Measurements from ENCODE around the gene LRRN3.

The LRRN3 gene

DNA sequence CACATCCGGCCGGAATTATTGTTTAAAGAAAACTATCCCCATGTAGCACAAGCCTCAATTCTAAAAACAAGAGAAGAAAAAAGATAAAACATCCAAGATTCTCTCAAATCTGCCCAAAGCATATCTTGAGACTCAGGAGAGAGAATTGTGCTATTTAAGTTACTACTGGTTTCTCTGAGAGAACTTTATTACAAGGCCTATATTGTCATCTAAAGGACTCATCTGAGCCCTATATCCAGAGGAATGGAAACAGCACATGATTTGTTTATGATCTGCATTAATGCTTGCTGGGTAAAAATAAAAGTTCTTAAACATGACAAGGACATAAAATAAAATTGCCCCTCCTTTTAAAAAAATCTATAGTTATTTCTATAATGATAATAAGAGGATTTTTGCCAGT is 25.0 kb downstream of the LRRN3 start:
- Histone ChIP-seq H4K20me1 (ENCODE audit: insufficient read depth, low read length, poor library complexity, severe bottlenecking) (no peaks in the 10 kb centered on the region), H3K27me3 (ENCODE audit: insufficient read depth, low read length, poor library complexity, severe bottlenecking) (no peaks in the 10 kb centered on the region), H3F3A (ENCODE audit: low read depth) (no peaks in the 10 kb centered on the region; the same call in 1 of the 2 replicates), H3K9me3 (ENCODE audit: insufficient read depth, low read depth, low read length) (no peaks in the 10 kb centered on the region), H3K9ac (ENCODE audit: low read depth, low read length, poor library complexity, severe bottlenecking) (no peak overlapping the region), H3K9me2 (replicated peaks; ENCODE audit: low read depth, low read length) (no peaks in the 10 kb centered on the region), H3K4me2 (ENCODE audit: low read depth, low read length, poor library complexity, severe bottlenecking) (no peak overlapping the region), H3K4me3 (ENCODE audit: low read length, poor library complexity, severe bottlenecking) (no peak overlapping the region), H2AFZ (ENCODE audit: low read length) (no peak overlapping the region), H3K36me3 (ENCODE audit: insufficient read depth, low read length) (no peaks in the 10 kb centered on the region), H3K79me2 (ENCODE audit: insufficient read depth, low read length) (no peaks in the 10 kb centered on the region), H3K4me1 (ENCODE audit: insufficient read depth, low read length, poor library complexity, severe bottlenecking) (peaks cover 11% of the 10 kb centered on the region)
- no peak for TF ChIP-seq EZH2phosphoT487 (IDR thresholded peaks at IDR 0.05; ENCODE audit: borderline replicate concordance)
- TF ChIP-seq, protein P1, sequence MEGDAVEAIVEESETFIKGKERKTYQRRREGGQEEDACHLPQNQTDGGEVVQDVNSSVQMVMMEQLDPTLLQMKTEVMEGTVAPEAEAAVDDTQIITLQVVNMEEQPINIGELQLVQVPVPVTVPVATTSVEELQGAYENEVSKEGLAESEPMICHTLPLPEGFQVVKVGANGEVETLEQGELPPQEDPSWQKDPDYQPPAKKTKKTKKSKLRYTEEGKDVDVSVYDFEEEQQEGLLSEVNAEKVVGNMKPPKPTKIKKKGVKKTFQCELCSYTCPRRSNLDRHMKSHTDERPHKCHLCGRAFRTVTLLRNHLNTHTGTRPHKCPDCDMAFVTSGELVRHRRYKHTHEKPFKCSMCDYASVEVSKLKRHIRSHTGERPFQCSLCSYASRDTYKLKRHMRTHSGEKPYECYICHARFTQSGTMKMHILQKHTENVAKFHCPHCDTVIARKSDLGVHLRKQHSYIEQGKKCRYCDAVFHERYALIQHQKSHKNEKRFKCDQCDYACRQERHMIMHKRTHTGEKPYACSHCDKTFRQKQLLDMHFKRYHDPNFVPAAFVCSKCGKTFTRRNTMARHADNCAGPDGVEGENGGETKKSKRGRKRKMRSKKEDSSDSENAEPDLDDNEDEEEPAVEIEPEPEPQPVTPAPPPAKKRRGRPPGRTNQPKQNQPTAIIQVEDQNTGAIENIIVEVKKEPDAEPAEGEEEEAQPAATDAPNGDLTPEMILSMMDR (conservative IDR thresholded peaks at IDR 0.05; ENCODE audit: low read length): no peak

DNA sequence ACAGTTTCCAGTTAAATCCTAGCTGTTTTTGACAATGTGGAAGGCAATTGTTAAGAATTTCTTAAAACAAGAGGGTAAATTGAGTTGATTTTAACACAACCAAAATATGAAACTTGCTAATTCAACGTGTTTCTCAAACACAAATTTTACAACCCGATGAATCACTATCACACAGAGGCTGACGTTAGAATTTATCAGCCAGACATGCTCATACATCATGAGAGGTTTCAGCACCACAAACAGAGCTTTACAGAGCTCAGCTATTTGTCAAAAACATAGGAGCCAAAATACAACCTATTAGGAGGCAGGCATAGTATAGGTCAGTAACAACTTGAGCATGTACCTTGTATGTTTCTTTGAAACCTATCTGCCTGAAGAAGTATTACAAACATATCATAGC is 36.1 kb downstream of the LRRN3 start:
- Histone ChIP-seq H3K4me3 (ENCODE audit: low read length, poor library complexity, severe bottlenecking) (no peak overlapping the region), H3K4me1 (ENCODE audit: insufficient read depth, low read length, poor library complexity, severe bottlenecking) (no peaks in the 10 kb centered on the region), H3K79me2 (ENCODE audit: insufficient read depth, low read length) (no peaks in the 10 kb centered on the region), H3K4me2 (ENCODE audit: low read depth, low read length, poor library complexity, severe bottlenecking) (no peak overlapping the region), H3F3A (ENCODE audit: low read depth) (no peaks in the 10 kb centered on the region), H2AFZ (ENCODE audit: low read length) (no peak overlapping the region), H3K27me3 (ENCODE audit: insufficient read depth, low read length, poor library complexity, severe bottlenecking) (no peaks in the 10 kb centered on the region), H3K9me2 (replicated peaks; ENCODE audit: low read depth, low read length) (no peaks in the 10 kb centered on the region), H3K9ac (ENCODE audit: low read depth, low read length, poor library complexity, severe bottlenecking) (no peak overlapping the region), H3K9me3 (ENCODE audit: insufficient read depth, low read depth, low read length) (no peaks in the 10 kb centered on the region), H4K20me1 (ENCODE audit: insufficient read depth, low read length, poor library complexity, severe bottlenecking) (no peaks in the 10 kb centered on the region), H3K36me3 (ENCODE audit: insufficient read depth, low read length) (no peaks in the 10 kb centered on the region)
- TF ChIP-seq EZH2phosphoT487 (IDR thresholded peaks at IDR 0.05; ENCODE audit: borderline replicate concordance): no peak
- TF ChIP-seq, protein P1 (conservative IDR thresholded peaks at IDR 0.05; ENCODE audit: low read length): no peak

GRCh38 chr7:111129435-111129834 is 38.5 kb downstream of the LRRN3 start:
- H3K27me3 ChIP-seq (ENCODE audit: insufficient read depth, low read length, poor library complexity, severe bottlenecking): no peaks in the 10 kb centered on the region
- no peaks in the 10 kb centered on the region for H3K9me3 ChIP-seq (ENCODE audit: insufficient read depth, low read depth, low read length)
- no peaks in the 10 kb centered on the region for H3F3A ChIP-seq (ENCODE audit: low read depth)
- no peaks in the 10 kb centered on the region for H4K20me1 ChIP-seq (ENCODE audit: insufficient read depth, low read length, poor library complexity, severe bottlenecking)
- H3K4me1 ChIP-seq (ENCODE audit: insufficient read depth, low read length, poor library complexity, severe bottlenecking): no peaks in the 10 kb centered on the region
- TF ChIP-seq, protein P1 (conservative IDR thresholded peaks at IDR 0.05; ENCODE audit: low read length): no peak
- no peak for TF ChIP-seq EZH2phosphoT487 (IDR thresholded peaks at IDR 0.05; ENCODE audit: borderline replicate concordance)
- H3K4me3 ChIP-seq (ENCODE audit: low read length, poor library complexity, severe bottlenecking): no peak overlapping the region
- no peak overlapping the region for H3K9ac ChIP-seq (ENCODE audit: low read depth, low read length, poor library complexity, severe bottlenecking)
- no peaks in the 10 kb centered on the region for H3K36me3 ChIP-seq (ENCODE audit: insufficient read depth, low read length)
- H3K4me2 ChIP-seq (ENCODE audit: low read depth, low read length, poor library complexity, severe bottlenecking): no peak overlapping the region
- H3K9me2 ChIP-seq (replicated peaks; ENCODE audit: low read depth, low read length): no peaks in the 10 kb centered on the region
- H3K79me2 ChIP-seq (ENCODE audit: insufficient read depth, low read length): no peaks in the 10 kb centered on the region
- H2AFZ ChIP-seq (ENCODE audit: low read length): no peak overlapping the region
